ENCODE results near the gene SDK2.
A peak's percentile ranks its signal among the peaks of the same experiment; 100 is the strongest.
"Not testable (repeated sequence)": the region's sequence is repeated elsewhere in the genome, so short reads cannot be mapped to it uniquely, and the experiment has no call there.

SDK2 gene

DNA sequence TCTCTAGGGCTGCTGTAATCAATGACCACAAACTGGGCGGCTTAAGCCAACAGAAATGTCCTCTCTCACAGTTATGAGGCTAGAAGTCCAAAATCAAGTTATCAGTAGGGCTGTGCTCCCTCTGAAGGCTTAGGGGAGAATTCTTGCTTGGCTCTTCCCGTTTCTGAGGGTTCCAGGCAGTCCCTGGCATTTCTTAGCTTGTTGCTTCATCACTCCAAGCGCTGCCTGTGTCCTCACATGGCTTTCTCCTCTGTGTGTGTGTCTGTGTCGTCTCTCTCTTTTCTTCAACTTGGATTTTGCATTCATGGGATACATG lies 318.8 kb downstream of the SDK2 start:
- DNase-seq (ENCODE audit: low read depth in 3 of 3), result no peak

DNA sequence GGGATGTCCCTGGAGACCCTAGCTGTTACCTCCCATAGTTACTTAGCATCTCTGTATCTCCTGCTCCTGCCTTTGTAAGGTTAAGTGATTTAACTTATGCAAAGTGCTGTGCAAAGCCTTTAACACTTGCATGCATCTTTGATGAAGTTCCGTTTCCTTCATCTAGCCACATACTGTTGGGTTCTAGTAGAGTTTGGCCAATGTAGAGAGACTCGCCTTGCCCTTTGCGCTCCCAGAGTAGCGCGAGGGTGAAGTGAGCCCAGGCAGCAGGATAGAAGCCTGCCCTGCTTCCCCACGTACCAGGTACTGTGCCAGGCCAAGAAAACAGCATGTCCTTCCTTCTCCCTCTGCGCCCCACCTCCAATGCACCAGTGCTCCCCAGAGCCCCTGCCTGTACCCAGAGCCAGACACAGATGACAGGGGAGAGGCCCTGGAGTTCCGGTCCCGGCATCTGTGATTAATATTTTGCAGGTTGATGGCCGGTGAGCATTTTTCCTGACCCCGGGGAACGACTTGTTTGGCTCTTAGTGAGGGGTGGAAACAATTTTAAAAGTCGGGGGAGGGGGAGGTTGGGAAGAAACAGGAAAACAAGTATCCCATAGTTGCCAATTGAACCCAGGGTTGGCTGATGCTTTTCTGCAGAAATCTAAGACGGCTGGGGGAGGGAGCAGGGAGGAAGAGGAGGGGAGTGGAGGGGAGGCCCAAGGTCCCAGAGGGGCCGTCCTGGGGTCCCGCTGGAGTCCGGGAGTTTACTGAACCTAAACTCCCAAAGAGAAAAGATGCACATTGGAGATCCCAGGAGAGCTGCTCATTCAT lies 319.3 kb downstream of the SDK2 start:
- no peak for DNase-seq (ENCODE audit: low read depth in 3 of 3)

DNA sequence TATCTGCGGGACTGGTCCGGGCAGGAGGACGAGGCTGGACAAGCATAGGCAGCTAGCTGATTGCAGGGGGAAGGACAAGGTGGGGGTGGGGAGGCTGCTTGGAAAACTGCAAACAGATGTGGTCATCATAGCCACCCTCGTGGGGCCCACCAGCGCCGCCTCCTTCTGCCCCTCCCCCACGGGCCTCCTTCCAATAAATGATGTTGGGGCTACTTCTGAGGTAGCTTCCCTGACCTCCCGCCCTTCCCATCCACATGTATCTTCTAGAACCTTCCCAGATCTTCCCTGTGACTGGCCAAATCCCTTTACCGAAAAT lies 320.1 kb downstream of the SDK2 start:
- no peak for DNase-seq (ENCODE audit: low read depth in 3 of 3)

DNA sequence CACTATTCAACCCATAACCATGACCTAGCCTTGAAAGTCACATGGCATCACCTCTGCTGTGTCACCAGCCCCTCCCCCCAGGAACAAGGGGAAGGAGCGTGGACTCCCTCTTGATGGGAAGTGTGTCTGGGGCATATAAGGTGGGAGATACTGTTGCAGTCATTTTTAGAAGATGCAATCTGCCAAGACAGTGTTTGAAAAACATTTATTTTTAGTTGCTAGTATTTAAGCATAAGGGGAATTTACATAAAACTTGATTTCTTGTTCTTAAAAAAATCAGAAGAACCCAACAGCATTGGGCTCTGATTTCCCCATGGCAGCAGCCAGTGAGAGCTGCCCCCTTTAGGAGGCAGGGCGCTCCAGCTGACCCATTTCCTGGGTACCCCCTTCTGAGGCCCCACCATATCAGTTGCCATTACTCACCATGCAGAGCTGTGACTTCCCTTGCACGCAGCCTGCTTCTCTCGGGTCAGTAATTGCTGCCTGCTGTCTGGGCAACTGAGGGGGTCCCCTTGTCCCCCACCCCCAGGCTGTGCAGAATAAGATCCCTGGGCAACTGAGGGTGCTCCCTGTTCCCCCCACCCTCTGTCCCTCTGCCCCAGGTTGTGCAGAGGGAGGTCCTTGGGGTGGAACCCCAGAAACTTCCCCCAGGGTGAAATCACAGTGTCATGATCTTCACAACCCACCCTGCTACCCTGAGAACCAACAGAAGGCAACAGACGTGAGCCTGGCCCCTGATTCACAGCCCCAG lies 320.7 kb downstream of the SDK2 start:
- DNase-seq (ENCODE audit: low read depth in 3 of 3), result no peak

DNA sequence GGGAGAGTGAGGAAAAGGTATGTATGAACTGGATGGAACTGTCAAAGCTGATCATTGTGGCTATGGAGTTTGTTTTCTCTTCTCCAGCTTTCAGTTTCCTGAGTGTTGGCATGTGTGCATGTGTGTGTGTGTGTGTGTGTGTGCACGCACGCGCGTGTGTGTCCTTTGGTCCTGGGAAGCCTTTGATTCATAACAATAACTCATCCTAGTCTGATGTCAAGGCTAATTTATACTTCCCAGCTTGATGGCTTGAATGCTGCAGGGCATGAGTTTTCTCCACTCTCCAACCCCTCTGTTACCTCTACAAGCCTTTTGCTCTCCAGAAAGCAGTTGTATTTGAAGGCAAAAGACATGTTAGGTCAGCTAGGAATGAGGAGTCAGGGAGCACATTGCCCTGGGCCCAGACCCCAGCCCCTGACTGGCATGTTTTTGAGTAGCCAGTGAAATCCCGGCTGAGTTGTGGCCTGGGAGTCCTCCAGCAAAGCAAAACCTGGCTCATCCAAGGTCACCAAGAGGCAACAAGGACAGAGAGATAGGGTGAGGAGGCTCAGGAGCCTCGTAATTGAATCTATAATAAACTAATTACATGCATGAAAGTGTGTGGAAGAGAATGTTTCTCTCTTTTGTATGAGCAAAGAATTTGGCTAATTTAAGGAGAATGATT lies 323.5 kb downstream of the SDK2 start:
- no peak for DNase-seq (ENCODE audit: low read depth in 3 of 3)

DNA sequence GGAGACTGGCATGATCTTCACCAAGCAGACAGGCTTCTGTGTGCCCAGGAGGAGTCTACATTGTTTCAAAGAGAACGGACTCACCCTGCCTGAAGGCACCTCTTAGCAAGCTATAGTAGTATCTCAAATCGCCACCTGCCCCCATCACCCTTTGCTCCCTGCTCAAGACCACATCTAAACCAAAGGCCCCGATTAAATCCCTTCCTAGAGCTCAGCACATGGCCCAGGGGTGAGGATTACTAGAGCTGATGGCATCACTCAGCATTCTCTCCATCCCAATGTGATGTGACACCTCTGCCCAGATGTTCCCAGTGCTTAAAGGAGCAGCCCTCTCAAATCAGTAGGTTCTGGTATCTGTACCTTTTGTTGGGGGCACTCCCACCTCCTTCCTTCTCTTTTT lies 324.5 kb downstream of the SDK2 start:
- DNase-seq (ENCODE audit: low read depth in 3 of 3), result no peak

DNA sequence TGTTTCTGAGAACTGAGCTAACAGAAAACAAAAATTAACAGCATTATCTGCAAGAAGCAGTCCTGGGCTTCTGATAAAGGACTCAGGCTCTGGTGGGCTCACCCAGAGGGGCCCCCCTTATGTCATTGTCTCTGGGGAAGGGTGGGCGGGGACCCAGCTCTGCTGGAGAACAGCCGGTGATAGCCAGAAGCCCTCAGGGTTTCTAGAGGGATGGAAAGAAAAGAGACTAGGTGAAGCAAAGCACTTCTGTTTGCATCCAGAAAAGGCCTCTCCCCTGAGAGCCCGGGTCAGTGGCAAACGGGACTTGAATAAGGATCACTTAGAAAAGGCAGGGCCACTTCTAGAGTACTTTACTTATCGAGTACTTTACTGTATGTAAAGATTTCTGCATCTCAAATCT lies 325.4 kb downstream of the SDK2 start:
- no peak for DNase-seq (ENCODE audit: low read depth in 3 of 3)

DNA sequence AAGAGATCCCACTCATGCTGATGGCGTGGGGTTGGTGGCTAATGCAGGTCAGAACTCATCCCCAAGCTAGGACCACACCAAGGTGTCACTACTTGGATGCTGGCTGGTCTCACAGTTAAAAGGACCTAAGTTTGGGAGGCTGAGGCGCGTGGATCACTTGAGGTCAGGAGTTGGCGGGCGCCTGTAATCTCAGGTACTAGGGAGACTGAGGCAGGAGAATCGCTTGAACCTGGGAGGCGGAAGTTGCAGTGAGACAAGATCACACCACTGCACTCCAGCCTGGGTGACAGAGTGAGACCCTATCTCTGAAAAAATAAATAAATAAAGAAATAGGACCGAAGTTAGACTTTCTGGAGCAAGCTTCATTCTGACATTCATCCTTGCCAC lies 325.8 kb downstream of the SDK2 start:
- no peak for DNase-seq (ENCODE audit: low read depth in 3 of 3)

DNA sequence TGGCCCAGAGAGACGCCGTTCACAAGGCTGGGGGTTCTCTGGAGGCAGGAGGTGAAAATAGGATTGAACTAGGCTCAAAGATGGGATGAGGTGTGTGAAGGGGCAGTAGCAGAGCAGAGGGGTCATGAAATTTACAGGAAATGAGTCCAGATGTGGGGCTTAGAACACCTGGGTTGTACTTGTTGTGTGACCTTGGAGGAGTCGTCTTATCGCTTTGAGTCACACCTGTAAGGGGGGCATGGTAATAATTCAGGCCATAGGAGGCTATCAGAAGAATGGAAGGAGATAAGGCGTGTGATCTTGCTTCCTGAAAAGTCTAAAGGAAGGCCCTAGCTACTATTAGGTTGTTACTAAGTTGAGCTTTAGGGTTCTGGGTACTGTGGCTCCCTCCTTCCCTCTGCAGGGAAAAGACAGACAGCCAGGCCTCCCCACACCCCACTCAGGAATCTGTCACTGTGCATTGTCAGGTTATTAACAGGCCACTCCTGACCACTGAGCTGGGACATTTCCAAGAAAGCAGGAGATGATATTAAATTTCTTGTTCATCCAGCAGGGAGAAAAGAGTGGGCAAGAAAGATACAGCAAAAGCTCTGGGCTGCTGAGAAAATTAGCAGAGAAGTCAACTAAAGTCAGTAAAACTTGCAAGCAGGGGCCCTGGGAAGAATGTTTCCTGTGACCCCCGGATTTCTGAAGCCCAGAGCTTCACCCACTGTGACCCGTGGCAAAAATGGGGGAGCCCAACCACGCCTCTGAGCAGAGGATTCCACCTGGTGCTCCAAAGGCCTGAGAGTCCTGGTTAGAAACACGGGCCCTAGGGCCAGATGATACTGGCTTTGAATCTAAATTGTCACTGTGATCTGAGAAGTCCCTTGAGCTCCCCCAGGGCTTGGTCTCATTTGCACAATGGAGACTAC lies 326.5 kb downstream of the SDK2 start:
- no peak for DNase-seq (ENCODE audit: low read depth in 3 of 3)

DNA sequence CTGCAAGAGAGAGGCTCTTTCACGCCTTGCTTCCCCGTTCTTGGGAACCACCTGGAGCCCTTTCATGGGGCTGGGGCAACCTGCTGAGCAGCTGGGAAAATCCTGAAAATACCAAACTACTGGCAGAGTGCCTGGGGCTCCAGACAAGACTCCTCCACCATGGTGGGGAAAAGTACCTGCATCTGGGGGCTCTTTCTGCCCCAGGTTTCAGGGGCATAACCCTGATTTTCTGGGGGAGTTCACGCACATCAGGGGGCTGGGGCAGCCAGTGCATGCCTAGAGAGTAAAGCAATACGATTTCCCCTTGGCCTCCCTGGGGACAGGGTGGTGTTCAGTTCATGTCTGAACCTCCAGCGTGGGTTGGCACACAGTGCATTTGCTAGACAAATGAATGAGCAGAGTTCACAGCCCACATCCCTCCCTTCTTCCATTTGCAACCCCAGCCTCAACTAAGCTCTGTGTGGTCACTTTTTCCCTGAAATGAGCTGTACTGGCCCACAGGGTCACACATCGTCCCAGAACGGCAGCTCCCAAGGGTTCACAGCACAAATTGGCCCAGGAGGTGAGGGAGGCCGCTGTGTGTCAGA lies 327.2 kb downstream of the SDK2 start:
- no peak for DNase-seq (ENCODE audit: low read depth in 3 of 3)

DNA sequence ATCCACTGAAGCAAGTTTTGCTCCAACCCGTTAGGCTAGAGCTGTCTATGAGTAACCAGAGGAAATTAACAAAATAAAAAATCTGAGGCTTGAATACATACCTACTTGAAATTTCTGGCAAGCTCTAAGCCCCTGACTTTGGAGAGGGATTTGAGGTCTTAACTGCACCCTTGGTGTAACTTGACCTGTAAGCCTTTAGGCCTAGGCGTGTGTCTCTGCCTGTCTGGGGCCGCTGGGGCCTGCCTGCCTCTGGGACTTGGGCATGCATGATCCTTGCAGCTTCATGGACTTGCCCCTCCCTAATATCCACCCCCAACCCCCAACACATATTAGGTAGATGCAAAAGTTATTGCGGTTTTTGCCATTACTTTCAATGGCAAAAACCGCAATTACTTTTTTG lies 328.8 kb downstream of the SDK2 start:
- DNase-seq (ENCODE audit: low read depth in 3 of 3), result no peak

DNA sequence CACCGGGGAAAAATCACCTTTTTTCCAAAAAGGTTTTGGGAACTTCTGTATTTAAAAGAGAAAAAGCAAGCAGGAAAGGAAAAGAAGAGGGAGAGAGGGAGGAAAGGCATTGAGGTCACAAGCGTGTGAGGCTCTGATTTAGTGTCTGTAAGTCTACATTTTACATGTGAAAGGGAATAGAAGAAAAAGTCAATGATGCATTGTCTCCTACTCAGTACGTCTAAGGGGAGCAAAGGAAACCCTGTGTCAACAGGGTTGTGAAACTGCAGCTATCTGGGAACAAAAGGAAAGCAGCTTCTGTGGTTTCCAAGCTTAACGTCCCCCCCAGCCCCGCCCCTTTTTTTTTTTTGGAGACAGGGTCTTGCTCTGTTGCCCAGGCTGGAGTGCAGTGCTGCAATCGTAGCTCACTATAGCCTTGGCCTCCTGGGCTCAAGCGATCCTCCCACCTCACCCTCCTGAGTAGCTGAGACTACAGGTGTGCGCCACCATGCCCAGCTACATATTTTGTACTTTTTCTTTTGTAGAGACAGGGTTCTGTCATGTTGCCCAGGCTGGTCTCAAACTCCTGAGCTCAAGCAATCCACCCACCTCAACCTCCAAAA lies 330.6 kb downstream of the SDK2 start:
- no peak for DNase-seq (ENCODE audit: low read depth in 3 of 3)

DNA sequence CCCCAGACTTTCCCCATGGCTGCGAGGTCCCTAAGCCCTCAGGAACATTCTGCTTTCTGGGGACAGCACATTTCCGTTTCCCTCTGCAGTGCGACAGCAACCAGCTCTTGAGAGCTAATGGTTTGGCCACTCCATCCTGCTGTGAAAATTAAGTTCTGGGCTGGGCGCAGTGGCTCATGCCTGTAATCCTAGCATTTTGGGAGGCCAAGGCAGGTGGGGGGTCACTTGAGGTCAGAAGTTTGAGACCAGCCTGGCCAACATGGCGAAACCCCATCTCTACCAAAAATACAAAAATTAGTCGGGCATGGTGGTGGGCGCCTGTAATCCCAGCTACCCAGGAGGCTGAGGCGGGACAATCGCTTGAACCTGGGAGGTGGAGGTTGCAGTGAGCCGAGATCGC lies 331.4 kb downstream of the SDK2 start:
- DNase-seq (ENCODE audit: low read depth in 3 of 3), result not testable (repeated sequence)

DNA sequence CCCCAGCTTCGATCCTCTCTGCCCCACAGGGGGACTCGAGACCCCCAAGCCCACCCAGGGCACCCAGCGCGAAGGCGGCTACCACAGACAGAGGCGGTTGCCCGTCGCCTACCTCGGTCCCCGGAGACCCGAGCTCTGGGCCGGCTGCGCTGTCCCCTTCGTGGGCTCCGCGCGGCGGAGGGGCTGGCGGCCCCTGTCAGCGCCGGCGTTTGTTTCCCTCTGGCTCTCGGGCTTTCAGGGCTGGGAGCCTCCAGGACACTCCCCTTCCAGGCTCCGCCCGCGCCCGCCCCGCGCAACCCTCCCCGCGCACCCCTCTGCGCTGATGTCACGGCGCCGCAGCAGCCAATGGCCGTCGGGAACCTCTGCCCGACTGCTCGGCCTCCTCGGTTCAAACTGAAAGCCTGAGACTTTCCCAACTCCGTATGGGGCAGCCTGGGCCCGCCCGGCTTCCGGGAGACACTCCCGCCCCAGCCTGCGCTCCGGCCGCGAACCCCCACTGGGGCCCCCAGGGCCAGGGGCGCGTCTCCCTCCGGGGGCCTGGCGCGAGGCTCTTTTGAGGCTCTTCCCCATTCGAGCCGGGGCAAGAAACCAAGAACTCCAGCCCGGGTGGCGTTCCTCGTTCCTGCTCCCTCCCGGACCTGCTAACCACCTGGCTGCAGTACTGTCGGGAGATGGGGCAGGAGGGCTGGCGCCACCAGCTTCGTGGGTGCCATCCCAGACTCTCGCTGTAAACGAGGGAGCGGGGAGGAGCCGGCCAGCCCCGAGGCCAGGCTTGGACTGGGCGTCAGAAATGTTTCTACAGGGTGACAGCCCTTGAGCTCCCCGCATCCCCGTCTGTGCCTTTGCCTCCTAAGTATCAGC lies 332.2 kb downstream of the SDK2 start, which contains the start of gene CDC42EP4:
TSS of gene CDC42EP4 (minus strand) at position 221 of the 861 bp plus-strand sequence. CDS start 25,501 bp downstream, outside the sequence.
- peak; percentile 64 to 77 (median 72) for DNase-seq (ENCODE audit: low read depth in 3 of 3)

DNA sequence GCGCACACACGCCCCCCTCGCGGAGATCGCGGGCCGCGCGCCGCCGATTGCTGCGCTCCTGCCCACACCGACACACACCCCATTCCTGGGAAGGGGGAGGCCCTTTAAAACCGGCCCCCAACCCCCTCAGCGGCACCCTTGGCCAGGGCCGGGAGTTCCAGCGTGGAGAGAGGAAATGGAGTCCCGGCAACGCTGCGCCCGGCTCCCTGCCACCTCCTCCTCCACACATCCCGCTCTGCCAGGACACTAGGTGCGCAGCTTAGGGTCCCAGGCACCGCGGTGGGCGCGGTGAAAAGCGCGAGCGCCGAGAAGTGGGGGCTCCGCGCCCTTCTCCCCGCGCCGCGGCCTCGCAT lies 332.8 kb downstream of the SDK2 start:
- peak in 2 of 3 experiments; percentile 4 to 9 for DNase-seq (ENCODE audit: low read depth in 3 of 3)

DNA sequence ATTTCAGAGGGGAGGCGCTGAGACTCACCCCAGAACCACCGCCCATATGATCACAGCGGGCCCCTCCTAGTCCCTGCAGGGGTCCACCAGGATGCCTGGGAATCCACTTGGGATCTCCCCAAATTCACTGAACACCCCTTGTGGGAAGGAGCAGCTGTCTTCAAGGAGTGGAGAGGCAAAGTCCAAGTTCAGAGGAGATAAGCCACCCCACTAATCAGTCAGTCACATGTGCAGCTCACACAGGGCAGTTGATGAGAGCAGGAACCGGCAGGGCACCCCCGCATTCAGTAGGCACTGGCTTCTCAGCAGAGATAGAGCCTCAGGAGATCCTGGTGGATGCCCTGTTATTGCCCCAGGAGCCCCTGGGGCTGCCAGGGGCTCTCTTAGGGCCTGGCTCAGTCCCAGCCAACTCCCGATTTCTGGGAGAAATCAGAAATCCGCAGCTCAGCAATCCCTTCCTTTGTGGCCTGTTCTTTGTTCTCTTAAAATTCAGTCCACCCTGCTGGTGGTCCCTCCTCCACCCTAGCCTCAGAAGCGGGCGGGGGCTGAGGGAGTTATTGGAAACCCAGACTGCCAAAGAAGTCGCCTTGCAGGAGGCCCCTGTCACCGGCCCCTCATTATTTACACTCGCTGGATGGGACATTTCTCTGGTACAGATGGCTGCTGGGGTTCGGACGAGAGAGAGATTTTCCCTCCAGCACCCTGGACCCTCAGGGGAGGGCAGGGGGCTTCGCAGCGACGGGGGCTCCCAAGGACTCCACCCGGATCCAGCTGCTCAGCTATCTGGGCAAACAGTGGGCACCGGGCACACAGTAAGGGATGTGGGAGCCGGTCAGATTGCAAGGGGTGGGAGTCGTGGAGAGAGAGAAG lies 334.3 kb downstream of the SDK2 start:
- DNase-seq (ENCODE audit: low read depth in 3 of 3), result no peak

DNA sequence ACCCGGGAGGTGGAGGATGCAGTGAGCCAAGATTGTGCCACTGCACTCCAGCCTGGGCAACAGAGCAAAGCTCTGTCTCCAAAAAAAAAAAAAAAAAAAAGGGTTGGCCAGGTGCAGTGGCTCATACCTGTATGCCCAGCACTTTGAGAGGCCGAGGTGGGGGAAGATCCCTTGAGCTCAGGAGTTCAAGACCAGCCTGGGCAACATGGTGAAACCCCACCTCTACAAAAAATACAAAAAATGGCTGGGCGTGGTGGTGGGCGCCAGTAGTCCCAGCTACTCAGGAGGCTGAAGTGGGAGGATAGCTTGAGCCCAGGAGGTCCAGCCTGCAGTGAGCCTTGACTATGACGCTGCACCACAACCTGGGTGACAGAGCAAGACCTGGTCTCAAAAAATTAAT lies 335.3 kb downstream of the SDK2 start:
- DNase-seq (ENCODE audit: low read depth in 3 of 3), result not testable (repeated sequence)

DNA sequence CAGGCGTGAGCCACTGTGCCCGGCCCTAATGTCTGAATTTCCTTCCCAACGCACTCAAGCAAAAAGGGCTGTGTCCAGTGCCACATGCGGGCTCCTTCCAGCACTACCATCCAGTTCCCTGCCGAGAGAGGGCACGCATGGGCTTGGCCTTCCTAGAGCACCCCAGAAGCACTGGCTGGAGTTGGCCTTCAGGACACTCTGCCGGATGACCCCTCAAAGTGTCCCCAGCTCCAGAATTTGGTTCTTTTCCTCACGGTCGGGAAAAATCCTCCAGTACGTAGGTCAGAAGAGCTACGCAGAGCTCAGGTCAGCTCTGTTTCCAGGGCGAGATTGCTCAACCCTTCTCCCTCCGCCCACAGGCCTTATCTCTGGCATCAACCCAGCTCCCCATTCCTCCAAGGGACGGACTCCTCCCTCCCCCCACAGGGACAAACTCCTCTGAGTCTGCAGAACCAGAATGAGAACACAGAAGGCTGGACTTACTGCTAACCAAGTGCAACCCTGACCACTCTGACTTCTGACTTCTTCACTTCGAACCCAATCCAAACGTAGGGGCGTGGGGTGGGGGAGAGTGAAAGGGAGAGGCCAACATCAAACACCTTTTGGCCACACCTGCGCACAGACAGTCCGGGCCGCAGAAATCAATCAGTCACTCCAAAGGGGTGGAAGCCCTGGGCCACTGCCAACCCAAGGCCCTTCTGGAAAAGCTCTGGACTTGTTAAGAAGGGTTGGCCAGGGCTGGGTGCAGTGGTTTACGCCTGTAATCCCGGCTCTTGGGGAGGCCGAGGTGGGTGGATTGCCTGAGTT lies 336.0 kb downstream of the SDK2 start:
- no peak for DNase-seq (ENCODE audit: low read depth in 3 of 3)

Measured in stimulated activated CD4-positive, alpha-beta T cell treated with anti-CD3 and anti-CD28 coated beads, TNF-alpha, amount 100 ng/mL, for 4 hours (primary cell).